BLaER1 treated with 17β-estradiol and CSF1 and Interleukin-3, amounts not matched to agents 10 nM and 100 nM (cell line): ENCODE measurements around the gene INTS13.
"Not testable (repeated sequence)": the region's sequence is repeated elsewhere in the genome, so short reads cannot be mapped to it uniquely, and the experiment has no call there.

Source experiments
- H3K27ac ChIP-seq, 11 experiments: shearing (Covaris generic); formaldehyde crosslinking; 2 replicates each; pipeline ENCODE4 v1.8.1; 2022
- H3K27me3 ChIP-seq, 11 experiments: shearing (Covaris generic); formaldehyde crosslinking; 2 replicates each; pipeline ENCODE4 v1.8.1; 2022
- H3K36me3 ChIP-seq, 11 experiments: shearing (Covaris generic); formaldehyde crosslinking; 2 replicates each; pipeline ENCODE4 v1.8.1; 2022
- H3K4me1 ChIP-seq, 10 experiments: shearing (Covaris generic); formaldehyde crosslinking; 2 replicates each; pipeline ENCODE4 v1.8.1; 2022
- H3K4me2 ChIP-seq, 11 experiments: shearing (Covaris generic); formaldehyde crosslinking; 2 replicates each; pipeline ENCODE4 v1.8.1; 2022
- H3K4me3 ChIP-seq, 10 experiments: shearing (Covaris generic); formaldehyde crosslinking; 2 replicates each; pipeline ENCODE4 v1.8.1; 2022
- H3K9ac ChIP-seq, 11 experiments: shearing (Covaris generic); formaldehyde crosslinking; 2 replicates each; pipeline ENCODE4 v1.8.1; 2022
- H3K9me3 ChIP-seq, 11 experiments: shearing (Covaris generic); formaldehyde crosslinking; replicated peaks in 1 of 11; 2 replicates each; pipeline ENCODE4 v1.8.1; 2022
- H4K20me1 ChIP-seq, 11 experiments: shearing (Covaris generic); formaldehyde crosslinking; 2 replicates each; pipeline ENCODE4 v1.8.1; 2022
- Cebpa-rat ChIP-seq, 11 experiments: shearing (Covaris generic); IDR thresholded peaks; 2 replicates each; pipeline ENCODE4 v1.8.1; 2022

INTS13 gene

GRCh38 chr12:26961803-26962202 is 24.0 kb upstream of the INTS13 start:
- Histone ChIP-seq H4K20me1 (no peaks in the 10 kb centered on the region), H3K27me3 (no peaks in the 10 kb centered on the region), H3K9me3 (no peaks in the 10 kb centered on the region), H3K36me3 (peaks cover 46 to 95% (median 76%) of the 10 kb centered on the region in 11 experiments), H3K27ac (no peak overlapping the region), H3K4me3 (no peak overlapping the region), H3K4me1 (no peaks in the 10 kb centered on the region), H3K4me2 (no peak overlapping the region), H3K9ac (no peak overlapping the region)
- TF ChIP-seq Cebpa-rat (IDR thresholded peaks at IDR 0.05): no peak

GRCh38 chr12:26961391-26961790 is 23.6 kb upstream of the INTS13 start:
- not testable (repeated sequence) for H3K9me3 ChIP-seq, H3K27me3 ChIP-seq, H3K27ac ChIP-seq, H3K9ac ChIP-seq, H3K4me1 ChIP-seq, H4K20me1 ChIP-seq, H3K4me2 ChIP-seq, H3K4me3 ChIP-seq
- peaks cover 46 to 95% (median 76%) of the 10 kb centered on the region in 11 experiments for H3K36me3 ChIP-seq

GRCh38 chr12:26954027-26954426 is 16.2 kb upstream of the INTS13 start:
- peaks cover 0 to 50% (median 6%) of the 10 kb centered on the region in 11 experiments; a peak in 9 of 22 replicates for H4K20me1 ChIP-seq
- no peaks in the 10 kb centered on the region for H3K27me3 ChIP-seq
- H3K4me2 ChIP-seq: peak overlapping the region in 3 of 11 experiments; percentile 40 to 69 (median 67); a peak in 5 of 22 replicates
- peaks cover 35 to 64% (median 45%) of the 10 kb centered on the region in 11 experiments for H3K36me3 ChIP-seq
- H3K9ac ChIP-seq: peak overlapping the region in 2 of 11 experiments; percentile 44 to 66; a peak in 2 of 22 replicates
- no peak for TF ChIP-seq Cebpa-rat (IDR thresholded peaks at IDR 0.05)
- H3K4me3 ChIP-seq: no peak overlapping the region
- H3K9me3 ChIP-seq: peaks cover 5 to 22% (median 8%) of the 10 kb centered on the region in 11 experiments
- peak overlapping the region in 3 of 11 experiments; percentile 48 to 83 (median 78); a peak in 5 of 22 replicates for H3K27ac ChIP-seq
- H3K4me1 ChIP-seq: peaks cover 0 to 40% (median 0%) of the 10 kb centered on the region in 10 experiments; a peak in 6 of 20 replicates

GRCh38 chr12:26953447-26953846 is 15.7 kb upstream of the INTS13 start:
- H3K4me3 ChIP-seq: no peak overlapping the region

GRCh38 chr12:26948309-26948708 is 10.5 kb upstream of the INTS13 start:
- no peak for TF ChIP-seq Cebpa-rat (IDR thresholded peaks at IDR 0.05)
- Histone ChIP-seq H3K27me3 (no peaks in the 10 kb centered on the region), H3K36me3 (peaks cover 32 to 69% (median 47%) of the 10 kb centered on the region in 11 experiments), H4K20me1 (peaks cover 0 to 84% (median 8%) of the 10 kb centered on the region in 11 experiments; a peak in 13 of 22 replicates), H3K9ac (no peak overlapping the region), H3K27ac (no peak overlapping the region), H3K9me3 (peaks cover 30 to 68% (median 58%) of the 10 kb centered on the region in 11 experiments), H3K4me3 (no peak overlapping the region), H3K4me2 (no peak overlapping the region), H3K4me1 (peaks cover 0 to 34% (median 0%) of the 10 kb centered on the region in 10 experiments; a peak in 7 of 20 replicates)

More at GRCh38 chr12:26953447-26953846, 15.7 kb upstream of the INTS13 start:
- Histone ChIP-seq H4K20me1 (peaks cover 0 to 55% (median 6%) of the 10 kb centered on the region in 11 experiments; a peak in 10 of 22 replicates), H3K9me3 (peaks cover 11 to 28% (median 14%) of the 10 kb centered on the region in 11 experiments), H3K27ac (peak overlapping the region in 3 of 11 experiments; percentile 48 to 83 (median 78); a peak in 5 of 22 replicates), H3K36me3 (peaks cover 41 to 66% (median 48%) of the 10 kb centered on the region in 11 experiments), H3K4me1 (peaks cover 0 to 40% (median 0%) of the 10 kb centered on the region in 10 experiments; a peak in 6 of 20 replicates), H3K27me3 (no peaks in the 10 kb centered on the region), H3K9ac (peak overlapping the region in 3 of 11 experiments; percentile 13 to 74 (median 66); a peak in 4 of 22 replicates), H3K4me2 (peak overlapping the region in 3 of 11 experiments; percentile 40 to 69 (median 67); a peak in 5 of 22 replicates)
- TF ChIP-seq Cebpa-rat (IDR thresholded peaks at IDR 0.05): no peak

GRCh38 chr12:26941215-26941594 is 3.4 kb upstream of the INTS13 start:
- Histone ChIP-seq H3K4me3 (peak overlapping the region in 6 of 10 experiments; percentile 2 to 98 (median 94); a peak in 8 of 20 replicates), H3K36me3 (peaks cover under 1 to 23% (median 13%) of the 10 kb centered on the region in 11 experiments; a peak in 21 of 22 replicates), H3K9ac (peak overlapping the region in 9 of 11 experiments; percentile 4 to 99 (median 21); a peak in 8 of 22 replicates), H4K20me1 (peaks cover 18 to 81% (median 48%) of the 10 kb centered on the region in 11 experiments; a peak in 19 of 22 replicates), H3K27me3 (no peaks in the 10 kb centered on the region), H3K27ac (peak overlapping the region in 5 of 11 experiments; percentile 2 to 40 (median 36); a peak in 7 of 22 replicates), H3K4me1 (peaks cover 22 to 54% (median 38%) of the 10 kb centered on the region in 10 experiments), H3K9me3 (peaks cover 6 to 32% (median 21%) of the 10 kb centered on the region in 11 experiments; a peak in 20 of 22 replicates), H3K4me2 (peak overlapping the region; percentile 53 to 96 (median 87))
- TF ChIP-seq Cebpa-rat (IDR thresholded peaks at IDR 0.05): no peak

GRCh38 chr12:26940516-26941214 is 2.9 kb upstream of the INTS13 start:
- Histone ChIP-seq H3K4me3 (peak overlapping the region in 8 of 10 experiments; percentile 2 to 98 (median 96); a peak in 11 of 20 replicates), H3K27ac (peak overlapping the region in 5 of 11 experiments; percentile 2 to 40 (median 36); a peak in 8 of 22 replicates), H3K36me3 (peaks cover 0 to 18% (median 8%) of the 10 kb centered on the region in 11 experiments; a peak in 16 of 22 replicates), H3K4me1 (peaks cover 27 to 59% (median 44%) of the 10 kb centered on the region in 10 experiments), H3K27me3 (no peaks in the 10 kb centered on the region), H3K9ac (peak overlapping the region in 10 of 11 experiments; percentile 4 to 99 (median 42); a peak in 9 of 22 replicates), H3K9me3 (peaks cover 3 to 26% (median 17%) of the 10 kb centered on the region in 11 experiments; a peak in 19 of 22 replicates), H4K20me1 (peaks cover 18 to 81% (median 49%) of the 10 kb centered on the region in 11 experiments; a peak in 19 of 22 replicates), H3K4me2 (peak overlapping the region; percentile 53 to 96 (median 87))
- no peak for TF ChIP-seq Cebpa-rat (IDR thresholded peaks at IDR 0.05)

- Histone ChIP-seq H3K27ac (peak overlapping the region in 1 of 11 experiments; percentile 96; a peak in 1 of 22 replicates), H3K27me3 (no peaks in the 10 kb centered on the region), H3K36me3 (peaks cover 0 to 16% (median 5%) of the 10 kb centered on the region in 11 experiments; a peak in 11 of 22 replicates), H3K4me1 (peaks cover 31 to 66% (median 51%) of the 10 kb centered on the region in 10 experiments), H3K9me3 (peaks cover 0 to 19% (median 11%) of the 10 kb centered on the region in 11 experiments; a peak in 17 of 22 replicates), H3K9ac (peak overlapping the region; percentile 96 to 99 (median 97); a peak in 16 of 22 replicates), H4K20me1 (peaks cover 18 to 79% (median 49%) of the 10 kb centered on the region in 11 experiments; a peak in 19 of 22 replicates), H3K4me2 (peak overlapping the region; percentile 82 to 96 (median 89); a peak in 21 of 22 replicates), H3K4me3 (peak overlapping the region; percentile 93 to 98 (median 96))
- TF ChIP-seq Cebpa-rat (IDR thresholded peaks at IDR 0.05): no peak
Observed at GRCh38 chr12:26939953-26940352, 2.2 kb upstream of the INTS13 start.
